Measurements from ENCODE around the gene POU2F3.
A peak's percentile ranks its signal among the peaks of the same experiment; 100 is the strongest.
"Not testable (repeated sequence)": the region's sequence is repeated elsewhere in the genome, so short reads cannot be mapped to it uniquely, and the experiment has no call there.

POU2F3 gene

GRCh38 chr11:120253377-120253776 lies 13.4 kb downstream of the POU2F3 start:
- DNase-seq (ENCODE audit: low read depth in 2 of 2): not testable (repeated sequence)

- no peak for DNase-seq (ENCODE audit: low read depth in 2 of 2)
Measured at GRCh38 chr11:120254788-120255518, 15.0 kb downstream of the POU2F3 start.

- no peak for DNase-seq (ENCODE audit: low read depth in 2 of 2)
Measured at GRCh38 chr11:120255519-120255866, 15.6 kb downstream of the POU2F3 start.

- no peak for DNase-seq (ENCODE audit: low read depth in 2 of 2)
Measured at GRCh38 chr11:120256178-120256577, 16.2 kb downstream of the POU2F3 start.

- no peak for DNase-seq (ENCODE audit: low read depth in 2 of 2)
Measured at GRCh38 chr11:120256779-120257178, 16.8 kb downstream of the POU2F3 start.

GRCh38 chr11:120257346-120257745 lies 17.4 kb downstream of the POU2F3 start:
- DNase-seq (ENCODE audit: low read depth in 2 of 2): no peak

GRCh38 chr11:120258661-120259060 lies 18.7 kb downstream of the POU2F3 start:
- no peak for DNase-seq (ENCODE audit: low read depth in 2 of 2)

- no peak for DNase-seq (ENCODE audit: low read depth in 2 of 2)
Measured at GRCh38 chr11:120259241-120259640, 19.3 kb downstream of the POU2F3 start.

- DNase-seq (ENCODE audit: low read depth in 2 of 2): no peak
Measured at GRCh38 chr11:120259988-120260565, 20.1 kb downstream of the POU2F3 start.

- no peak for DNase-seq (ENCODE audit: low read depth in 2 of 2)
Measured at GRCh38 chr11:120260616-120261015, 20.7 kb downstream of the POU2F3 start.

GRCh38 chr11:120261321-120261720 lies 21.4 kb downstream of the POU2F3 start:
- no peak for DNase-seq (ENCODE audit: low read depth in 2 of 2)

- DNase-seq (ENCODE audit: low read depth in 2 of 2): no peak
Measured at GRCh38 chr11:120261931-120262330, 22.0 kb downstream of the POU2F3 start.

- DNase-seq (ENCODE audit: low read depth in 2 of 2): no peak
Measured at GRCh38 chr11:120267319-120267718, 27.4 kb downstream of the POU2F3 start.

- no peak for DNase-seq (ENCODE audit: low read depth in 2 of 2)
Measured at GRCh38 chr11:120268686-120269085, 28.7 kb downstream of the POU2F3 start.

- no peak for DNase-seq (ENCODE audit: low read depth in 2 of 2)
Measured at GRCh38 chr11:120270386-120270785, 30.4 kb downstream of the POU2F3 start.

- no peak for DNase-seq (ENCODE audit: low read depth in 2 of 2)
Measured at GRCh38 chr11:120271672-120272071, 31.7 kb downstream of the POU2F3 start.

GRCh38 chr11:120272303-120272702 lies 32.4 kb downstream of the POU2F3 start:
- peak in 1 of 2 experiments; percentile 10 for DNase-seq (ENCODE audit: low read depth in 2 of 2)

- peak in 1 of 2 experiments; percentile 6 for DNase-seq (ENCODE audit: low read depth in 2 of 2)
Measured at GRCh38 chr11:120273432-120273831, 33.5 kb downstream of the POU2F3 start.

GRCh38 chr11:120273956-120274355 lies 34.0 kb downstream of the POU2F3 start:
- DNase-seq (ENCODE audit: low read depth in 2 of 2): not testable (repeated sequence)

- DNase-seq (ENCODE audit: low read depth in 2 of 2): no peak
Measured at GRCh38 chr11:120279502-120279901, 39.6 kb downstream of the POU2F3 start.

GRCh38 chr11:120280600-120281051 lies 40.7 kb downstream of the POU2F3 start:
- DNase-seq (ENCODE audit: low read depth in 2 of 2): no peak

GRCh38 chr11:120281143-120281795 lies 41.3 kb downstream of the POU2F3 start:
- no peak for DNase-seq (ENCODE audit: low read depth in 2 of 2)

GRCh38 chr11:120283124-120283523 lies 43.2 kb downstream of the POU2F3 start:
- DNase-seq (ENCODE audit: low read depth in 2 of 2): no peak

Measured in fibroblast of skin of left biceps (primary cell).